ENCODE measurements around the gene MFAP4.

The MFAP4 gene

DNA sequence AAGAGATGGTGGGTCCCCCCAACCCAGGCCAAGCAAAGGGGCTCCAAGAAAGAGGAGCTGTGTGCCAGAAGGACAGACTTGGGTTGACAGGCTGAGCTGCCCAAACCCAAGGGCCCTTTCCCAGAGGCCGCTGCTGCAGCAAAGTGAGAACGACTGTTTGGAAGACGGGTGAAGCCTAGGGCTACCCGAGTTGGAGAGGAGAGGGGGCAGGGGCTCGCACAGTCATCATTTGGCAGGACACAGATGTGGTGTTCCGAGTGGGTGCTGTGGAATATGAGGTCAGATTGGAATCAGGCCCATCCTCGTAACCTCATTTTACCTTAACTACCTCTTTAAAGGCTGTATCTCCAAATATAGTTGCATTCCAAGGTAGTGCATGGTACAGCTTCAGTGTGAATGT is 5.3 kb upstream of the MFAP4 start:
- Histone ChIP-seq H3K27ac (peak overlapping the region; percentile 96 to 99), H3K4me3 (no peak overlapping the region)
- TF ChIP-seq, protein P1, sequence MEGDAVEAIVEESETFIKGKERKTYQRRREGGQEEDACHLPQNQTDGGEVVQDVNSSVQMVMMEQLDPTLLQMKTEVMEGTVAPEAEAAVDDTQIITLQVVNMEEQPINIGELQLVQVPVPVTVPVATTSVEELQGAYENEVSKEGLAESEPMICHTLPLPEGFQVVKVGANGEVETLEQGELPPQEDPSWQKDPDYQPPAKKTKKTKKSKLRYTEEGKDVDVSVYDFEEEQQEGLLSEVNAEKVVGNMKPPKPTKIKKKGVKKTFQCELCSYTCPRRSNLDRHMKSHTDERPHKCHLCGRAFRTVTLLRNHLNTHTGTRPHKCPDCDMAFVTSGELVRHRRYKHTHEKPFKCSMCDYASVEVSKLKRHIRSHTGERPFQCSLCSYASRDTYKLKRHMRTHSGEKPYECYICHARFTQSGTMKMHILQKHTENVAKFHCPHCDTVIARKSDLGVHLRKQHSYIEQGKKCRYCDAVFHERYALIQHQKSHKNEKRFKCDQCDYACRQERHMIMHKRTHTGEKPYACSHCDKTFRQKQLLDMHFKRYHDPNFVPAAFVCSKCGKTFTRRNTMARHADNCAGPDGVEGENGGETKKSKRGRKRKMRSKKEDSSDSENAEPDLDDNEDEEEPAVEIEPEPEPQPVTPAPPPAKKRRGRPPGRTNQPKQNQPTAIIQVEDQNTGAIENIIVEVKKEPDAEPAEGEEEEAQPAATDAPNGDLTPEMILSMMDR (IDR thresholded peaks at IDR 0.05) = no peak
- DNase-seq (ENCODE audit: low spot score) = peak; percentile 58

DNA sequence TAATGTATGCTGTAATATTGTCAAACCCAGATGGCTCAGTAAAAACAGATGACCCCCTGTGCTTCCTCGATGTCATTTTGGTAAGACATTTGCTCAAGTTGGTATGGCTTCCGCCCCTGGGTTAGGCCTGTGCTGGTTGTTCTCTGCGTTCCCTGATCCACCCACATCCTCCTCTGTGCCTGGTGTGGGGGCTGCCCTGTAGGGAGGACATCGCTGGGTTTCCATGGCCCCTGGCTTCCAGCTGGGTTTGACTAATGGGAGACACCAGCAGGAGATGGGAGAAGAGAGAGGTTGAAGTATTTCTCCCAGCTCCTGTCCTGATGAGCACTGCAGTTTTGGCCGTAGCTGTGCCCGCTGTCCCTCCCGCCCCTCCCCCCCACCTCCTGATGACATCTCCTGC is 4.4 kb upstream of the MFAP4 start:
- H3K27ac ChIP-seq = peak overlapping the region; percentile 96 to 99
- TF ChIP-seq, protein P1 (IDR thresholded peaks at IDR 0.05) = no peak
- DNase-seq (ENCODE audit: low spot score) = peak; percentile 46
- H3K4me3 ChIP-seq = no peak overlapping the region

DNA sequence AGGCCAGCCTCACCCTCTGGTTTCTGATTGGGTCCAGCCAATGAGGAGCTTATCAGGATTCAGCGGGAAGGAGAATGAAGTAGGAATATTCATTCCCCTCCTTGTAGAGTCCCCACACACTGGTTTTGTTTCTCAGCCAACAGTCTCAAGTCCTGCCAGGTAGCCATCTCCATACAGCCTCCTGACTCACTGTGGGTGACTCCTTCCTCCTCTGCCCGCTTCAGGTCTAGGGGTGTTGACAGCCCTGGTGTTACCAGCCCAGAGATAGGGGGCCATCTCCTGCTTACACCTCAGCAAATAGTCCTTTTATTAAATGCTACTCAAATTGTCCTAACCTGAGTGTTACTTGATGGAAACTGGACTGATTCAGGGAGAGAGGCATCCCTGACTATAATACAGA is 4.0 kb upstream of the MFAP4 start:
- TF ChIP-seq, protein P1 (IDR thresholded peaks at IDR 0.05) = no peak
- DNase-seq (ENCODE audit: low spot score) = peak; percentile 70
- no peak overlapping the region for H3K4me3 ChIP-seq
- peak overlapping the region; percentile 96 to 99 for H3K27ac ChIP-seq

DNA sequence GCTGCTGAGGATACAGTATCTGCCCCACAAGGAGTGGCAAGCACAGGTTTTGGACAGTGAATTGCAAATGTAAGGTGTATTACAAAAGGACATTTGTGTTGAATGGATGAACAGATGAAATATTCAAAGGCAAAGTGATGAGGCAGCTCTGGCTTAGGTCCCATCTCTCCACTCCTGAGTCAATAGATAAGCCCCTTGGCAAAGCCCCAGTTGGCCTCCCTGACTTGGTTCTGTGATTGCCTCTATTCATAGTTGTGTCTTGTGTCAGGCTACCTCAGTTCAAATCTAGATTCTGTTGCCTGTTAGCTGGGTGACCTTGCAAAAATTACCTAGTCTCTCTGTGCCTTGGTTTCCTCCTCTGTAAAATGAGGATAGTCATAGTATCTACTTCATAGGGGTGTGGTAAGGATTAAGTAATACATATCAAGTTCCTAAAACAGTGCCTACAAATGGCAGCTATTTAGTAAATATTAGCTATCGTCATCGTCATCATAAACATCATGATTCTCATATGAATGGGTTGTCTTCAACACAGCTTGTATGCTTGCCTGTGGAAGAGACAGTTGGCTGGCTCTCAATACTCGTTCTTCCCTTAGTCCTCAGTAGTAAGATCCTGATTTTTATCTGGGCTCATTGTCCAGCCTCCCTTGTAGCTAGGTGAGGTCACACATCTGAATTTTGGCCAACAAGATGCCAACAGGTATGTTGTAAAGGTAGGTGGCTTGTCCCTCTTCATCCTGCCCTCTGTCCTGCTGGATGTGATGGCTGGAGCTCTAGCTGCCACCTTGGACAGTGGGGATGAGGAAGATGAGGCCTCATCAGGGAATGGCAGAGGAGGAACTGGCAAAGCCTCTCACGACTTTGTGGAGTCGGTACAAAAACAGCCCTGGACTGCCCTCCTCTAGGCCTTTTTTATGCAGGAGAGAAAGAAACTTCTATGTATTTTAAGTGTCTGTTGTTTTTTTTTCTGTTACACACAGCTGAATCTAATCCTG is 2.1 kb upstream of the MFAP4 start:
- peak; percentile 66 for DNase-seq (ENCODE audit: low spot score)

DNA sequence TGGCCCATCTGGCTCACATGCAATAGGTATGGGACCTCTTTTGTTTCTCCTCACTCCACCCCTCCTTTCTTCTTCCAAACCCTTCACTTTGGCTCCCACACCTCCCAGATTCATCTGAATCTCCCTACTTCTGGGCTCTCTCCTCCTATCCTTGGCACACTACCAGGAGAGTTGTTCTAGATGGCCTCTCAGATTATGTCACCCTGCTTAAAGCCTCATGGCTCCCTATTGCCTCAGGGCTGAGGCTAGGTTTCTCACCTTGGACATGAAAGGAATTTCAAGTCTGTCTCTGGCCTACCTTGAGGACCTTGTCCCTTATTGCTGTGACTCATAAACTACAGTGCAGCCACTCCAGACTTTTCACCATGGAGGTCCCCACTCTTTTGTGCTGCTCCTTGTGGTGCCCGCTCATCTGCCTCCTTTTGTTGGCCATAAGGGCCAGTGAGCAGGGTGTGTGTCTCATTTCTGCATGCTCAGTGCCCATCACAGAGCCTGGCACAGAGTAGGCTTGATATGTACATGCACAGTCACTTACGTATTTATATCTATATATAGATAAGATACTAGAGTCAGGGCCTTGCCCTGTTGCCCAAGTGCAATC is 1.0 kb upstream of the MFAP4 start:
- peak overlapping the region; percentile 67 for H3K4me3 ChIP-seq

More for the DNA sequence above, 2.1 kb upstream of the MFAP4 start:
- TF ChIP-seq, protein P1 (IDR thresholded peaks at IDR 0.05) = no peak
- Histone ChIP-seq H3K27ac (peak overlapping the region; percentile 96 to 99), H3K4me3 (no peak overlapping the region)

DNA sequence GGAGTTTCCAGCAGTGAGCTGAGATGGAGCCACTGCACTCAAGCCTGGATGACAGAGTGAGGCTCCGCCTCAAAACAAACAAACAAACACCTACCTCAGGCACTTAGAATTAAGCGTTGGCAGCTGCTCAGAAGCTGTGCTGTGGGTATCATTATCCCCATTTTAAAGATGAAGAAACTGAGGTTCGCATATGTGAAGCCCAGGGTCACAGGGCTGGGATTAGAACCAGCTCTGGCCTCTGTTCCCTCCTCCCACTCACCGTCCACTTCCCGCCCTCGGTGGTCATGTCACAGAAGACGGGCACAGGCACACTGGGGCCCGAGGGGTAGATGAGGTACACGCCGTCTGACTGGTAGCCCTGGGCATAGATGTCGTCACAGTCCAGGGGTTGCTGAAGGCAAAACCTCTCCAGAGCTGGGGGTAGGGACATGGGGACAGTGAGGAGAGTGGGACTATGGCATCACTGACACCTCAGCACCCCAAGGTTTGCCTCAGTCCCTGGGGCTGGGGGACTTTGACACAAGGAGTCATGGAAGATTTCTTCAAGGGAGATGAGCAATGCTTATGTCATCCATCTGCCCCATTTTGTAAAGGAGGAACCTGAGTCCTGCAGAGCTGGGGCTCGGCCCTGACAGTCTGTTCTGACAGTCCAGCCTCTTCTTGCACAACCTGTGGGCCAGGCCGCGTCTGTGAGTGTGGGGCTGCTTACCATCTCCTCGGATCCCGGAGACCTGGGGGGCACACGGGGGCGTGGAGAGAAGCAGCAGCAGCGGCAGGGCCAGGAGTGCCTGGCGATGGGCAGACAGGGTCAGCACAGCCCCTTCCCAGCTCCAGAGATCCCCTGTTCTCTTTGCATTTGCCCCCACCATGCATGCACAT is 700 bp downstream of the MFAP4 start:
- peak overlapping the region; percentile 67 for H3K4me3 ChIP-seq
- TF ChIP-seq, protein P1 (IDR thresholded peaks at IDR 0.05) = no peak

More for the DNA sequence above, 1.0 kb upstream of the MFAP4 start:
- peak; percentile 76 for DNase-seq (ENCODE audit: low spot score)
- TF ChIP-seq, protein P1 (IDR thresholded peaks at IDR 0.05) = no peak
- peak overlapping the region; percentile 96 to 99 for H3K27ac ChIP-seq

More for the DNA sequence above, 700 bp downstream of the MFAP4 start:
- H3K27ac ChIP-seq = peak overlapping the region; percentile 96 to 99
- peak; percentile 91 for DNase-seq (ENCODE audit: low spot score)

All from coronary artery (tissue), 2 donors.